ENCODE data around the gene TUBA1C.
"Not testable (repeated sequence)": the region's sequence is repeated elsewhere in the genome, so short reads cannot be mapped to it uniquely, and the experiment has no call there.

TUBA1C gene

GRCh38 chr12:49314811-49315210, 49.9 kb downstream of the TUBA1C start:
- Histone ChIP-seq H3K9ac (ENCODE audit: low read length) (no peak overlapping the region), H3K27ac (ENCODE audit: low read depth, low read length) (no peak overlapping the region), H3K79me2 (ENCODE audit: insufficient read depth, low read length) (no peaks in the 10 kb centered on the region), H4K20me1 (ENCODE audit: low read depth, low read length) (no peaks in the 10 kb centered on the region), H3F3A (ENCODE audit: insufficient read depth) (no peaks in the 10 kb centered on the region), H3K4me2 (ENCODE audit: low read depth, low read length, poor library complexity, severe bottlenecking) (no peak overlapping the region), H3K27me3 (ENCODE audit: low read length) (no peaks in the 10 kb centered on the region), H3K36me3 (ENCODE audit: low read length) (no peaks in the 10 kb centered on the region), H3K9me3 (ENCODE audit: insufficient read depth, low read length) (no peaks in the 10 kb centered on the region), H3K4me3 (ENCODE audit: insufficient read depth, low read length, poor library complexity, severe bottlenecking) (no peak overlapping the region), H3K9me2 (replicated peaks; ENCODE audit: insufficient read depth, low read length) (no peaks in the 10 kb centered on the region), H2AFZ (ENCODE audit: low read depth, low read length, severe bottlenecking) (no peak overlapping the region)
- TF ChIP-seq EZH2phosphoT487 (conservative IDR thresholded peaks at IDR 0.05; ENCODE audit: low read length) (no peak), CTCF (IDR thresholded peaks at IDR 0.05; ENCODE audit: insufficient read depth, low read length, poor library complexity, severe bottlenecking) (no peak)

- H3K27me3 ChIP-seq (ENCODE audit: low read length); H4K20me1 ChIP-seq (ENCODE audit: low read depth, low read length); H3F3A ChIP-seq (ENCODE audit: insufficient read depth); H3K79me2 ChIP-seq (ENCODE audit: insufficient read depth, low read length); H3K36me3 ChIP-seq (ENCODE audit: low read length); H3K27ac ChIP-seq (ENCODE audit: low read depth, low read length); H3K9me2 ChIP-seq (replicated peaks; ENCODE audit: insufficient read depth, low read length); H3K4me2 ChIP-seq (ENCODE audit: low read depth, low read length, poor library complexity, severe bottlenecking); H2AFZ ChIP-seq (ENCODE audit: low read depth, low read length, severe bottlenecking); H3K4me3 ChIP-seq (ENCODE audit: insufficient read depth, low read length, poor library complexity, severe bottlenecking); H3K9ac ChIP-seq (ENCODE audit: low read length); H3K9me3 ChIP-seq (ENCODE audit: insufficient read depth, low read length): not testable (repeated sequence)
Observed at GRCh38 chr12:49317118-49317517, 52.2 kb downstream of the TUBA1C start.

GRCh38 chr12:49320411-49321103, 55.7 kb downstream of the TUBA1C start:
- not testable (repeated sequence) for H3K4me2 ChIP-seq (ENCODE audit: low read depth, low read length, poor library complexity, severe bottlenecking); H3K27ac ChIP-seq (ENCODE audit: low read depth, low read length); H3K9ac ChIP-seq (ENCODE audit: low read length); H3K4me3 ChIP-seq (ENCODE audit: insufficient read depth, low read length, poor library complexity, severe bottlenecking); H3F3A ChIP-seq (ENCODE audit: insufficient read depth); H3K9me3 ChIP-seq (ENCODE audit: insufficient read depth, low read length); H2AFZ ChIP-seq (ENCODE audit: low read depth, low read length, severe bottlenecking); H3K36me3 ChIP-seq (ENCODE audit: low read length); H3K27me3 ChIP-seq (ENCODE audit: low read length); H4K20me1 ChIP-seq (ENCODE audit: low read depth, low read length); H3K9me2 ChIP-seq (replicated peaks; ENCODE audit: insufficient read depth, low read length)
- H3K79me2 ChIP-seq (ENCODE audit: insufficient read depth, low read length): peaks cover 15% of the 10 kb centered on the region

GRCh38 chr12:49322367-49322707, 57.5 kb downstream of the TUBA1C start:
- H3K27ac ChIP-seq (ENCODE audit: low read depth, low read length): peak overlapping the region; percentile 29; the same call in 1 of the 2 replicates
- peaks cover 15% of the 10 kb centered on the region for H3K79me2 ChIP-seq (ENCODE audit: insufficient read depth, low read length)

More at GRCh38 chr12:49322367-49322707, 57.5 kb downstream of the TUBA1C start:
- TF ChIP-seq CTCF (IDR thresholded peaks at IDR 0.05; ENCODE audit: insufficient read depth, low read length, poor library complexity, severe bottlenecking) (no peak), EZH2phosphoT487 (conservative IDR thresholded peaks at IDR 0.05; ENCODE audit: low read length) (no peak)
- no peaks in the 10 kb centered on the region for H4K20me1 ChIP-seq (ENCODE audit: low read depth, low read length)
- H3K36me3 ChIP-seq (ENCODE audit: low read length): no peaks in the 10 kb centered on the region
- H3K27me3 ChIP-seq (ENCODE audit: low read length): no peaks in the 10 kb centered on the region
- peak overlapping the region; percentile 72 for H3K4me2 ChIP-seq (ENCODE audit: low read depth, low read length, poor library complexity, severe bottlenecking)
- H3K9ac ChIP-seq (ENCODE audit: low read length): peak overlapping the region; percentile 88
- H3K9me2 ChIP-seq (replicated peaks; ENCODE audit: insufficient read depth, low read length): no peaks in the 10 kb centered on the region
- no peaks in the 10 kb centered on the region; the same call in 1 of the 2 replicates for H3F3A ChIP-seq (ENCODE audit: insufficient read depth)
- H2AFZ ChIP-seq (ENCODE audit: low read depth, low read length, severe bottlenecking): peak overlapping the region; percentile 82
- peak overlapping the region; percentile 68 for H3K4me3 ChIP-seq (ENCODE audit: insufficient read depth, low read length, poor library complexity, severe bottlenecking)
- H3K9me3 ChIP-seq (ENCODE audit: insufficient read depth, low read length): no peaks in the 10 kb centered on the region
